GM21515 (cell line): ENCODE data around the gene IFT122.
"Not testable (repeated sequence)": the region's sequence is repeated elsewhere in the genome, so short reads cannot be mapped to it uniquely, and the experiment has no call there.

Experiments used
- ATAC-seq: cut with Tn5 transposase; IDR thresholded peaks from one replicate; pipeline ENCODE4 v1.9.1; 2021; ENCODE audit not compliant: unreplicated experiment

The IFT122 gene

DNA sequence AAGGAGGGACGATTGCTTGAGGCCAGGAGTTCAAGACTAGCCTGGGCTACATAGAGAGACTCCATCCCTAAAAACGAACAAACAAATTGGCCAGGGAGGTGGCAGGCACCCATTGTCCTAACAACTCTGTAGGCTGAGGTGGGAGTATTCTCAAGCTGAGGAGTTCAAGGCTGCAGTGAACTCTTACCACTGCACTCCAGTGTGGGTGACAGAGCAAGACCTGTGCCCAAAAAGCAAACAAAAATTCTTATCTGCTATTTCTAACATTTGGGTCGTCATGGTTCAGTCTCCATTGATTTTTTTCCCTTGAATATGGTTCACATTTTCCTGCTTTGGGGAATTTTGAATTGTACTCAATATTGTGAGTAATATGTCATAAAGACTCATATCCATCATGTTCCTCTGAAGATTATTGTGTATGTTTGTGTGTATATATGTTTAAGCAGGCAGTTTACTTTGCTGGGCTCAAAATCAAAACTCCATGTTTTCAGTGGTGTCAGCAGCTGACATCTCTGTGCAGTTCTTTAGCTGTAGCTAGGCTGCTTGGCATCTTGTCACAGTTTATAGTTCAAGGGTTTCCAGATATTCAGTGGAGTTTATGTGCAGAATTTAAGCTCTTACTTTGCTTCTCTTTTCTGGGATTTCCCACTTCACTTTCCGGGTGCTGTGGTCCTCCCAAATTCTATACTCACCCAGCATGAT is 33.2 kb downstream of the IFT122 start:
- no peak for ATAC-seq

DNA sequence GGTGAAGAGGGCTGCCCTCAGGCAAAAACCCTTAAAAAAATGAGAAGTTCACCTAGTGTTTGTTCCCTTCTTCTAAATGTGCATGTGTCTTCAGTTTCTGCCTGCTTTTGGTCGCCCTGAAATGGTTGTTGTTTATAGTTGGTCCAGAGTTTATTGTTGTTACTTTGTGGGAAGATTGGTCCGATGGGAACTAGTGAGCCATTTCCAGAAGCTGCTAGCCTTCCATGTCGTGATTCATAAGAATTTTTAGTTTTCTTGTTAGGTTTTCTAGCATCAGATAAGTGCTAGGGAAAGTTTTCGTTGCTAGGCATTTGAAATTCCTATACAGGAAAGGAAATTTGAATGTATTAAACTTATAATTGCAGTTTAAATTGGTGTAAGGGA is 33.7 kb downstream of the IFT122 start:
- no peak for ATAC-seq

DNA sequence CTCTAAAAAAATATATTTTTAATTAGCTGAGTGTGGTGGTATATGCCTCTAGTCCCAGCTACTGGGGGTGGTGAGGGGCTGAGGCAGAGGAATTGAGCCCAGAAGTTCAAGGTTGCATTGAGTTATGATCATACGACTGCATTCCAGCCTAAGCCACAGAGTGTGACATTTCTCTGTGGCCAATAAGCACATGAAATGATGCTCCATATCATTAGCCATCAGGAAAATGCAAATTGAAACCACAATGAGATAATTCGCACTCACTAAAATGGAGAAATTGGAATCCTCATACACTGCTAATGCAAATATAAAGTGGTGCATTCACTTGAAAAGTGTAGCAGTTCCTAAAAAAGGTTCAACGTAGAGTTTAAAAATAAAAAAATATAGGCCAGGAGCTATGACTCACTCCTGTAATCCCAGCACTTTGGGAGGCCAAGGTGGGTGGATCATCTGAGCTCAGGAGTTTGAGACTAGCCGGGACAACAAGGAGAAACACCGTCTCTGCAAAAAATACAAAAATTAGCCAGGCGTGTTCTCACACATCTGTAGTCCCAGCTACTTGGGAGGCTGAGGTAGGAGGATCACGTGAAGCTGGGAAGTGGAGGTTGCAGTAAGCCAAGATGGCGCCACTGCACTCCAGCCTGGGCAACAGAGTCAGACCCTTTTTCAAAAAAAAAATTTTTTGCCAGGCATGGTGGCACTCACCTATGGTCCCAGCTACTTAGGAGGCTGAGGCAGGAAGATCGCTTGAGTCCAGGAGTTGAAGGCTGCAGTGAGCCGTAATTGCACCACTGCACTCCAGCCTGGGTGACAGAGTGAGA is 35.2 kb downstream of the IFT122 start:
- ATAC-seq = no peak

DNA sequence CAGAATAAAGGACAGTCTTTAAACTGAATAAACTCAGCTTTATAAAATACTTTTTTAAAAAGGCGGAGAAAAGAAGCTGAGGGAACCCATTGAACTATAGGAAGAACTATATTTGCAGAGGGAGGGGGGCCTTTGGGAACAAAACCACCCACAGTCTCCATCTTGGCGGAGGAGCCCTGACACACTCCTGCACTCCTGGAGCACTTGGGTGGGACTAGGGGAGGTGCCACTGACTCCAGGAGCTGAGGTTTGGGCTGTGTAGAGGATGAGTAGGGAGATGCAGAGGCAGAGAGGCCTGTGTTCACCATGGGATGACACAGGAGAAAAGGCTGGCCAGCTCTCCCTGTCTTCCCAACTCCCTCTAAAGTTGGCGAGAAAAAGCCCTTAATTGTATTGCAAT is 35.8 kb downstream of the IFT122 start:
- no peak for ATAC-seq

DNA sequence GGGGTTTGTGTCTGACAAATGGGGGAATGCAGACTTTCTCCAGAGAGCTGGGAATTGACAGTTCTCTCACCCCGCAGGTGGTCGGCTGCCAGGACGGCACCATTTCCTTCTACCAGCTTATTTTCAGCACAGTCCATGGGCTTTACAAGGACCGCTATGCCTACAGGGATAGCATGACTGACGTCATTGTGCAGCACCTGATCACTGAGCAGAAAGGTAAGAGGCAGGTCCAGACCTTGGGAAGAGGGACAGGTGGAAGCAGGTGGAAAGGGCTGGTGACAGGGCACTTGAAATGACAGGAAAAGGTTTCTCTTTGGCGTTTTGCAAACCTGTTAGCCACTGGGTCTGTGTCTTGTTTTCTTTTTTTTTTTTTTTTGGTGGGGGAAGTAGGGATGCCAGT is 36.6 kb downstream of the IFT122 start:
- no peak for ATAC-seq

DNA sequence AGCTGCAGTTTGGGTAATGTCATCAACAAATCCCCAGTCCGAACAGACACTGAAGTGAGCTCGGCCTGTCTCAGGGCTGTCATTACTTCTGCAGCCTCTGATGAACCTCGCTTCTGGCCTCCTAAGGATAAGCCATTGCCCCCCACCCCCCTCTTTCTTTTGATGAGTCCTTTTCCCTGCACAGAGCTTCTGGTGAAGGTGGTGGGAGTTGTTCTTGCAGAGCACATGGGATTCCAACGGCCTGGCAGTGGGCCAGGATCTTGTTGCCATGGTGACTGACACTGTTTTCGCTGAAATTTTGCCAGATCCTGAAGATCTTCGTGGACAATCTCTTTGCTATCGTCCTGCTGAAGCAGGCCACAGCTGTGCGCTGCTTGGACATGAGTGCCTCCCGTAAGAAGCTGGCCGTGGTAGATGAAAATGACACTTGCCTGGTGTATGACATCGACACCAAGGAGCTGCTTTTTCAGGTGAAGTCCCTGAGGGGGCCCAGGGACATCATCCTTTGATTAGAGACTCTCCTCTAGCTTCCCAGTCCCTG is 41.3 kb downstream of the IFT122 start:
- not testable (repeated sequence) for ATAC-seq

DNA sequence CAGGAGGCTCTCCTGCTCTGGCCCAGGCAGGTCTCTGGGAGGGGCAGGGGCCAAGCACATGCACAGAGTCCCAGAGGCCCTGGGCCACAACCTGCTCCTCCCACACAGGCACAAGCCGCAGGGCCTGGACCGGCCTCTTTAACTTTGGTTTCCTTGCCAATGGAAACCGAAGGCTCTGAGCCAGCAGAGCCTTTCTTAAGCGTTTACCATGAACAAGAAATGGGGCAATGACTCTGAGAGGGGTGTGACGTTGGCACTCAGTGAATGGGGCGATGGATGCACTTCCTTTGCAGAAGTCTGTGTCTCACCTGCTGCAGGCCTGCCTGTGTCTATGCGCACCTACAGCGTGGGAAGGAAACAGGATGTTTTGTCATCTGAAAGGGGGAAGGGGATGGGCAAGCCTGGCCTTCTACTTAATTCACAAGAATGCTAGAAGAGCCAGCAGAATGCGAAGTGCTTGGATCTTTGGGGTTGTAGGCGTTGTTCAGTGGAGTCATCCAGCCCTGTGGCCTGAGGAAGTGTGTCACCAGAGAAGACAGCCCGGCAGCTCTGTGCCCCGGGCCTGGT is 41.8 kb downstream of the IFT122 start:
- no peak for ATAC-seq

DNA sequence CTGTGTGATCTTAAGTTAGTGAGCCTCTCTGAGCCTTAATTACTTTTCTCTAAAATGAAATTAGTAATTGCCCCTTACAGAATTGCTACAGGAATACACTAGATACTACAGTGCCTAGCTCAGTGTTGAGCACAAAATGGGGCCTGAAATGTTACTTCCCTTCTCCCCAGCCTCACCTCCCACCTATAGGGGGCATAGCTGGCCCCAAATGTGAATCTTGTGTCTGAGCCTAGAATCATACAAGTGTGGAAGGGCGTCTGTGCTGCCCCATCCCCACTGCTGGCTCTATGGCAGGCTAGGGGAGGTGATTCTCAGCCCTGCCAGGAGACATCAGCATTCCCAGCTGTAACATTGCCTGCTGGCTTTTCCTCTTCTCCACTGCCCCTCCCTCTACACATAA is 42.7 kb downstream of the IFT122 start:
- ATAC-seq = no peak

DNA sequence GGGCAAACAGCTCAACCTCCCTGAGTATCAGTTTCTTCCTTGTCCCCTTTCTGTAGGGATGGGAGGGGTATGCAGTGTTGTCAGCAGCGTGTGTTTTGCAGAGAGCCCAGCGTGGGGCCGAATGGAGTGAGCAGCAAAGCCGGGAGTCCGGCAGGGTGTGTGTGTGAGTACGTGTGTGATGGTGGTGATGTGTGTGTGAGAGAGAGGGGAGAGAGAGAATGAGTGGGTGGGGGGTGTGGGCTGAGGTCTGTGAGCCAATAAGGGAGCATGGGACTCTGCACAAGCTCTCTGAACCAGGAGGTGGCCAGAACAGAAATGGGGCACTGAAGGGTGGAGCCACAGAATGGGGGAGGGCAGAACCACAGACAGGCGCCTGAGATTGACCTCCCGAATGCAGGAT is 43.8 kb downstream of the IFT122 start:
- ATAC-seq = no peak

DNA sequence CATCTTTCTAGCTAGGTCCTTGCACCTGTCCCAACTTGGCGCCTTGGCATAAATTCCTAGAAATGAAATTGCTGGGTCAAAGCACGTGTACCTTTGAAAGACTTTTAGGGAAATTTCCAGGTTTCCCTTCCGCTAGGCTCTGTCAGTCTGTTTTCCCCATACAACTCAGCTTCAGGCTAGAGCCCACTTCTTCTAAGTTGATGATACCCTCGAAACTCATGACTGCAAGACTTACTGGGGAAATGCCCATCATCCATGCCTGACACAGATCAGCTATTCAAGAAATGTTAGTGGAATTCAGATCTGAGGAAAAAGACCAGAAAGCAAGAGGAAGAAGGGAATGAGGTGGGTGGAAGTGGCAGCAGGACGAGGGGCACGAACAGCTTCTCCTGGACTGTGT is 45.1 kb downstream of the IFT122 start:
- ATAC-seq = not testable (repeated sequence)

DNA sequence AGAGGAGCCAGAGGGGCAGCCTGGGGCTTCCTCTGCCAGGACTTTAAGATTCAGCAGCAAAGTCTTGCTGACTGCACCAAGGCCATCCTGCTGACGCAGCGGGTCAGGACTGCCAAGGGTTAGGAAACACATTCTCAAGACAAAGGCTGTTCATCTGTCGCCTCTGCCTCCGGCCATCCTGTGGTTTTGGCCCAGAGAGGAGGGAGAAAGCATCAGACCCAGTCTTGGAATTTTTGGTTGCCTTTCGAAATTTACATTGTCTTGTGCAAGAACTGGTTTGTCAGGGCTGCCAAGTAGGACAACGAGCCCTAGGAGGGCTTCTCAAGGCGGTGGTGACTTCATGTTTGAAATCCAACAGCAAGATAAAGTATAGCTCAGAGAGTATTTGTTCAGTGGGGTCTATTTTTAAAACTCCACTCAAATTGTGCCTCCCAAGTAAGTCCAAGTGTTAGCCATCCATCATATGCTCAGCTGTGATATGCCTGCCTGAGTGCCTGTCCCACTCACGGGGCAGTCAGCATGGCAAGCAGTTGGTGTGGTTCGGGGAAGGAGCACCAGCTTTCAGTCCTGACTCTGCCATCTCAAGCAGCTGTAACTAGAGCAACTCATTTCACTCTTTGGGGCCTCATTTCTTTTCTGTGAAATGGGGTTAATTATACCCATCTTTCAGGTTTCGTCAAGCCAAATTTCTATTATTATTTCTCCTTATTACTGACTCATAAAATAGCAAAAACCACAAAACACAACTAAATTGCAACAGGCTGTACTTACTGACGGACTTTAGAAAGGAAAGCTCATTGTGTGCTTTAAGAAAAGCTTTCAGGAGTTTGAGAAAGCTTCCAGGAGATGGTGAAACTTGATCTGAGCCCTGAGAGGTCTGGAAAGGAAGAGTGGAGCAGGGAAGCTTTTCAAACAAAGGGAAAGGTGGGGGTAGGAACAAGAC is 46.0 kb downstream of the IFT122 start:
- no peak for ATAC-seq

DNA sequence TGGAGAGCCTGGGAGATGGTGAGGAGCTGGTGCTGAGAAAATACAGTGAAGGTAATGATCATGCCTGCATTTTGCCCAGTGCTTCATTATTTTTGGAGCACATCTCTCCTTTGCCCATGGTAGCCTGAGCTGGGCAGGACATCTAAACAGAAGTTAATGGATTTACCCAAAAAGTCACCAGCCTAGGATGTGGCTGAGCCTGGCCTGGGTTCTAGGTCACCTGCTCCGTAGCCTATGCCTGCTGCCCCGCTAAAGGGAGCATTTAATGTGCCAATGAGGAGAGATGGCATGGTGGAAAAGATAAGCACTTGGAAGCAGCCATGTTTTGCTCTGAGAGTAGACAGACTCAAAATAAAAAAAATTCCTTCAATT is 46.6 kb downstream of the IFT122 start:
- no peak for ATAC-seq

DNA sequence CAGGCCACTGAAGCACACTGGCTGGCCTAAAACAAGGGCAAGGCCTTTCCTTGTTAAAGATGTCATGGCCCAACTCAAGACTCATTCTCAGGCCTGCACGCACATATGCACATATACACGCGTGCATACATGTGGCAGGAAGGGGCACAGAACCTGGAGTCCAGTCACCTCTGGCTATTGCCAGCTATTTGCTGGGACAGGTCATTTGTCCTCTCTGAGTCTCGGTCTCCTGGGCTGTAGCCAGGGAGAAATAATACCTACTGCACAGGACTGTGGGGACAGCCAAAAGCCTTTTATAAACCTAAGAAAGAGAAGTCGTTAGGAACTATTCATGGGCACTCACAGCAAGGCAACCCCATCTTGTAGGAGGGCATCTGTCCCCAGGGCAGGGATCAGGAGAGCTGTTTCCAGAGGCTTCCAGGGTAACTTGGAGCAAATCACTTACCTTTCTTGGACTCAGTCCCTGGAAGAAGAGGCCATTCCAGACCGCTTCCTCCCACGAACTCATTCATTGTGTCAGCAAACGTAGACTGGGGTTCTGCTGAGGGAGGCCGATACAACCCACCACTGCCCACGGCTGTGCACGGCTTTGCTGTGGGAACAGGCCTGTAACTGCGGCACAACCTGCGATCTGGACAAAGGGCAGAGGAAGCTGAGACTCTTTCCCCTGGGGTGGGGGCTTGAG is 47.3 kb downstream of the IFT122 start:
- ATAC-seq = no peak

DNA sequence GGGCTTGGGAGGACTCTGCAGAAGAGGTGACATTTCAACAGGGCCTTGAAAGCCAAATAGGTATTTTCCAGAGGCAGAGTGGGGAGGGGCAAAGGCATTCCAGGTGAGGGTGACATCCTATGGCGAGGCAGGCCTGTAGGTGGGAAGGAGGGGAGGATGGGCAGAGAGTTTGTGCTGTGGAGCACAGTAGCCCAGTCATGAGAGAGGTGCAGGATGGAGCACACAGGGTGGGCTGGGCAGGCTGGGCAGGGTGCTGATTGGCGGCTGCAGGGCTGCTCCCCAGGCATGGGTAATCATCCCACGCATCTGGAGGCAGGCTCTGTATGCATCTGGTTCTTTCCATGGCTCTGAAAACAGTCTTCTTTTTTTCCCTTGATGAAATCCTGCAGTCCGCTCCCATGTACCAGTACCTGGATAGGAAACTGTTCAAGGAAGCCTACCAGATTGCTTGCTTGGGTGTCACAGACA is 47.9 kb downstream of the IFT122 start:
- ATAC-seq = not testable (repeated sequence)

DNA sequence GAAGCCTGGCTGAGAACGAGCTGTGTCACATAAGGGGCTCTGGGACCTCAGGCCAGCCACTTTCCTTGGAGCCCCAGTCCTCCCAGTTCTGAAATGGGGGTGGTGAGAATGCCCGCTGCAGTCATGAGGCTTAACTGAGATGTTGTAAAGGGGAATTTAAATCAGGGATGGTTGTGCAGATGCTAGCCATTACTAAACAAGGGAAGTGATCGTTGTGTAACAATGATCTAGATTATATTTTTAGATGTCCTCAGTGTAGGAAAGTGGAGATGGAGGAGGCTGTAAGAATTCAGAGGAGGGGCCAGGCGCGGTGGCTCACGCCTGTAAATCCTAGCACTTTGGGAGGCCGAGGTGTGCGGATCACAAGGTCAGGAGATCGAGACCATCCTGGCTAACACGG is 49.2 kb downstream of the IFT122 start:
- not testable (repeated sequence) for ATAC-seq

DNA sequence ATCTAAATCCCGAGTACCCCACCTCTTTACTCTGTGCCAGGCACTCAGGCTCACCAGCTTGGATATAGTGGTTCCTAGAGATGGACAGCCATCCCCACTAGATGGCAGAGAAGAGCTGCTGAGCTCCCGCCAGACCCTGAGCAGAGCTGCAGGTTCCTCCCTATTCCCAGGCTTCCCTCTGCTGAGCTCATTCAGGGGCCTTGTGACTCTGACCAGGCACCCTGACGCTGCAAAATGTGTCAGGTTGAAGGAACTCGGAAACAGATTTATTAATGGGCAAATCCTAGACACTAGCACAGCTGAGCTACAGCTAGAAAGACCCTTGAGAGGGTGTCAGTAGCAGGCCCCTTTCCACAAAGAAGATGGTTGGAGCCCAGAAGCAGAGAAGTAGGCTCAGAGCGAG is 50.2 kb downstream of the IFT122 start:
- peak; percentile 77 for ATAC-seq

DNA sequence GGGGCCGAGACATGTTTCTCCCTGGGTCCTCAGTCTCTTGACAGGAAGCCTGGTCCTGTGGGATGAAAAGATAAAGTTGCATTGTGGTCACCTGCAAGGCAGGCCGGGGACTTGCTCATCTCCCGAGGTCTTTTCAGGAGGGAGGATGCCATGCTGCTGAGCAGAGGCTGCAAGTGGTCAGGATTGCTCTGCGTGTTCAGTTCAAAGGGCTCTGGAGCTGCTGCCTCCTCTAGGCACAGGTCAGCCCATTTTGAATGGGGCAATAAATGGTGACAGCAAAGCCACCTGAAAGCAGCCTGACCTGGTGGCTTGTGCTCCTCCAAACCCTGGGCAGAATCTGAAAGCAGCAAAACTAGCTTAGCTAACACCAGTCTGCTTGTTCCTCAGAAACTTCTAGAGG is 51.1 kb downstream of the IFT122 start:
- ATAC-seq = not testable (repeated sequence)

DNA sequence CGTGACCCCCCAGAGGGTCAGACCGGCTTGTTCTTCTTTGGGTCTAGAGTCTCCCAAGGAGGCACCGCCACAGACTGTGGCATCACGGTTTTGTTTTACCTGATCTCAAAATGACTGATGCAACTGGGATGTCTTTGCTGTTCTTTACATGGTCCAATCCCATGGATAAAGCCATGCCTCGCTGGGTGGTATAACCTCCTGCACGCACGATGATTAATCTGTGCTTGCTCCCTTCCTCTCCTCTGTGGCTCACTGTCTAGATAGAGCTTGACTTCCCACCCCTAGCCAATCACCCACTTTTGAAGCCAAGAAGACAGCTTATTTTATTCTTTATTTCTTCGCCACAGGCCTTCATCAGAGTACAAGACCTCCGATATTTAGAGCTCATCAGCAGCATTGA is 51.8 kb downstream of the IFT122 start:
- ATAC-seq = no peak

DNA sequence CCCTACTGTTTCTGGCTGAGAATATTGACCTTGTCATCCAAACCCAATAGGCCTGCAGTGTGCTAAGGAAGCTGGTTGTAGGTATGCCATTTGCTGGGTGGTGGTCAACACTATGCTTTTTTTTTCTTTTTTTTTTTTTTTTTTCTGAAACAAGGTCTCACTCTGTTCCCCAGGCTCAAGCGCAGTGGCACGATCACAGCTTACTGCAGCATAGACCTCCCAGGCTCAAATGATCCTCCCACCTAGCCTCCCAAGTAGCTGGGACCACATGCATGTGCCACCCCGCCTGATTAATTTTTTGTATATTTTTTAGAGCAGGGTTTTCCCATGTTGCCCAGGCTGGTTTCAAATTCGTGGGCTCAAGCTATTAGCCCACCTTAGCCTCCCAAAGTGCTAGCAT is 52.7 kb downstream of the IFT122 start:
- ATAC-seq = no peak

DNA sequence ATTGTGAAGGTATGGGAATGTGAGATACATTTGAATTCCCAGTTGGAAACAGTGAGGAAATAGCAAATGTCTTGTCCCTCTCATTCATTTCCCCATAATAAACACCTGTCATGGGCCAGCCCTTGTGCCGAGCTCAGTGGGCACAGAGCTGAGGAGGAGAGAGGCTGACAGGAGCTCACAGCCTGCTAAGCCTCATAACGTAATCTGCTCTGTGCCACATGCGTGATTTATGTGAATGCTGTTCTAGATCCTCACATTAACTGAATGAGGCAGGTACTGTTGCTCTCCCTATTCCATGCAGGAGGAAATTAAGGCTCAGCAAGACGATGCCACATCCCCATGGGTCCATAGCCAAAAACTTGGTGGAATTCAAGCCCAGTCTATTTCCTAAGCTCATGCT is 53.2 kb downstream of the IFT122 start:
- no peak for ATAC-seq
